HG02571 (cell line): Measurements from ENCODE around the gene ELMO3.

Experiments used
- ATAC-seq: cut with Tn5 transposase; IDR thresholded peaks from one replicate; pipeline ENCODE4 v1.9.1; 2021; ENCODE audit warnings: mild to moderate bottlenecking, moderate library complexity; ENCODE audit not compliant: unreplicated experiment

ELMO3 gene

GRCh38 chr16:67181346-67181745, 17.6 kb upstream of the ELMO3 start:
- ATAC-seq = no peak

DNA sequence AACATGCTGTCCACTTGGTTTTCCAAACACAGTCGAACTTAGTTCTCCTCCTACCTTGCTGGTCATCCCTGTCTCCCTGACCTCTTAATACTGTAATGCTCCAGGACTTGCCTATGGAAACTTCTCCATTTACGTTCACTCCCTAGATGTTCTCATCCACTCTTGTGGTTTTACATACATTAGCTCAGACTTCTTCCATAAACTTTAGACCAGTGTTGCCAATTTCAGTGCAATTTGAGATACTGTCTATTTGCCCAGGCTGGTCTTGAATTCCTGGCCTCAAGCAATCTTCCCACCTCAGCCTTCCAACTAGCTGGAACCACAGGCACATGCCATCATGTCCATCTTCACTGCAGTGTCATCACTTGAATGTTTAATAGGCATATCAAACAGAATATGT, 16.6 kb upstream of the ELMO3 start:
- no peak for ATAC-seq

DNA sequence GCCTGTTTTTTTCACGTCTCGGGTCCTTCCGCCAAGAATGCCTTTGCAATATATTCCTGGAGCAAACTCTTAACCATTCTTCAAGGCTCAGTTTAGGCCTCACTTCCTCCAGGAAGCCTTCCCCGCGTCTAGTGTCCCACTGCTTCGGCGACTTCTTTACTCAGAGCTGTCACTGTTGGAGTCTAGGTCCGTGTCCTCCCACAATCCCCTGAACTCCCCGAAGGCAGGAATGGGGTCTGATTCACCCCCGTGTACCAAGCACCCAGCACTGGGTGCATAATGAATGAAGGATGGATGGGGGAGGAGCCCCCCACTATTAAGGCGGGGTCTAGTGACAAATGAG, 15.7 kb upstream of the ELMO3 start:
- no peak for ATAC-seq

GRCh38 chr16:67183627-67184452, 15.1 kb upstream of the ELMO3 start, which contains the start of gene MATCAP1:
MATCAP1 (minus strand) TSS chr16:67183963; CDS start chr16:67180610, 3,353 bp downstream.
- ATAC-seq = peak; percentile 87

DNA sequence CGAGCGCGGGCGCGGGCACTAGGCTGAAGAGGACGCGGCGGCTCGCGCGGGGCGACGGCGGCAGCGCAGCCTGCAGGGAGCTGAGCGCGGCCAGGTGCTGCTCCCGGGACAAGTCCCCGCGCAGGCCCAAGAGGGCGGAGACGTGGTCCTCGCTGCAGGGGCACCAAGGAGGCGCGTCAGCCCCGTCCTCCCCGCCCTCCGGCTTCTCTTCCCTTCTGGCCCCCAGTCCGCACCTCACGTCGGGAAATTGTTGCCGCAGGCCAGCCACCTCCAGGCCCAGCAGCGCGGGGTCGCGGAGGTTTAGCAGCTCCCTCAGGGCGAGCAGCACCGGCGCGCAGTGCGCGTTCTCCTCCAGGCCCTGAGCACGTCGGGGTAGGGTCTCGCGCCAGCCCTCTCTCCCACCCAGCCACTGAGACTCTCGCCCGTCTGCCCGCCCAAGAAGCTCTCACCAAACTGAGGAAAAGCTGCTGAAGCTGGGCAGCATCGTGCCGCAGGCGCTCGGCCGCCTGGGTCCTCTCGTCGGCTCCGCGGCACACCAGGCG, 14.4 kb upstream of the ELMO3 start:
- ATAC-seq = no peak

- ATAC-seq = no peak
These were observed 13.8 kb upstream of the ELMO3 start for GRCh38 chr16:67184995-67185650.

DNA sequence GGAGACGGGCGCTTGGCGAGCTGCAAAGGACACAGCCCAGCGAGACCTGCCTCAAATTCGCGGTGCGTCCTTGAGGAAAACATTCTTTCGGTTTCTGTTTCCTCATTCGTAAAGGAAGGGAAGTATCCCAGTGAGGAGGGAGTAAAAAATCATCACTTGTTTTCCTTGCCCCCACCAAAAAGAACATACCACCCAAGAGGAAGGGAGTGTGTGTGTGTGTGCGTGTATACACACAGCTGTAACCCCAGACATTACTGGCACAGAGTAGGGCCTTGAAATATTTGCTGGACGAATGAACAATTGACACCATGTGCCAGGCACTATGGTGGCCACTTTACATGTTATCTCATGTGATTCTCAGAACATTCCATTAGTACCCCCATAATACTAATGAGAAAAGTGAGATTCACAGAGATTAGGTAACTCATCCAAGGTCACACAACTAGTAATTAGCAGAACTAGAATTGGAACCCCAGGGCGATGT, 13.2 kb upstream of the ELMO3 start:
- no peak for ATAC-seq

DNA sequence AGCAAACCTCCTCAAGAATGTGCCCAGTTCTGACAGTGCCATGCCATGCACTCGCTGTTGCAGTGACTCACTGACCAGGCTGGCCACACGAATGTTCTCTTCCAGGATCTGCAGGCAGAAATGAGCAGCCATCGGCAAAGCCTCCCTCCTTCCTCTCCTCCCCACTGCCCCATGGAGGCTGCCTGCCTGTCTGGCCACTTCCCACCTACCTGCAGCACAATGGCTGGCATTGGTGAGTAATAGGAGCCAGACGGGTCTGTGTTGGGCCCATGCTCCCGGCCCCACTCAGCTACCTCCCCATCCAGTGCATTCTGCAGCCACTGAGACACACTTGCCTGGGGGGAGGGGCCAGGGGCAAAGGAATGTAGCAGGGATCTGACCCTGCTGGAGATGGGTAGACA, 12.4 kb upstream of the ELMO3 start:
- ATAC-seq = no peak

- no peak for ATAC-seq
These were observed 11.6 kb upstream of the ELMO3 start for GRCh38 chr16:67187175-67187890.

DNA sequence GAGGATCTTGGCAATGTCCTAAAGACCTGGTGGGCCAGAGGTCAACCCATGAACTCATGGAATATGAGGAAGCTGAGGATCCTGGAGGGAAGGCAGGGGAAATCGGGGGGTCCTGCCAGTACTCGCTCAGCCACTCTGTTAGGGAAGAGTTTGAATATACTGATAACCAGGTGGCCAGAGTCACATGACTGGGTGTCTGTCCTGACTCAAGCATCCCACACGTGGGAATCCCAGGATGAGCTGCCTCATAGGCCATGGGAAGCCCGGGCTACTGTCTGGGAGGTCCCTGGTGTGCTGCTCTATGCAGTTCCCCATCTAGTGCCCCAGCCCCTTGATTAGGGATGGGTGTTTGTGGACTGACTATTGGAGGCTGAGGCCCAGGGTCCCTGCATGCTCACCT, 10.6 kb upstream of the ELMO3 start:
- ATAC-seq = no peak

DNA sequence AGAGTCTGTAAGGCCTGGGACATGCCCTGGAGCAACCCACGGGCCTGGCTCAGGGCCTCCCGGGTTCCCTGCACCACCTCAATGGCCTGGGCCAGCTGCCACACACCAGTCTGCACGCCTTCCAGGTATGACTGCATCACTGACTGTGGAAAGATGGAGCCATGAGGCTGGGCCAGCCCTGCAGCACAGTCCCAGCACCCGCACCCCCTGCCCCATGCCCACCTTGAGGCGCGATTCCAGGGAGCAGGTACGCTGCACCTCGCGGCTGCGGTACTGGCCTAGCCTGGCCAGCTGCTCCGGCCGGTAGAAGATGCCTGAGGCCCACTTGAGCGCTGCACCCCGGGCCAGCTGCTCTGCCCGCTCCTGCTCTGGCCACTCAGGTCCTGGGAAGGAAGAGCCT, 10.1 kb upstream of the ELMO3 start:
- ATAC-seq = no peak

GRCh38 chr16:67190041-67190440, 8.9 kb upstream of the ELMO3 start, which contains the start of gene EXOC3L1:
EXOC3L1 (minus strand) TSS chr16:67190136; CDS start chr16:67189676, 460 bp downstream.
- ATAC-seq = no peak

DNA sequence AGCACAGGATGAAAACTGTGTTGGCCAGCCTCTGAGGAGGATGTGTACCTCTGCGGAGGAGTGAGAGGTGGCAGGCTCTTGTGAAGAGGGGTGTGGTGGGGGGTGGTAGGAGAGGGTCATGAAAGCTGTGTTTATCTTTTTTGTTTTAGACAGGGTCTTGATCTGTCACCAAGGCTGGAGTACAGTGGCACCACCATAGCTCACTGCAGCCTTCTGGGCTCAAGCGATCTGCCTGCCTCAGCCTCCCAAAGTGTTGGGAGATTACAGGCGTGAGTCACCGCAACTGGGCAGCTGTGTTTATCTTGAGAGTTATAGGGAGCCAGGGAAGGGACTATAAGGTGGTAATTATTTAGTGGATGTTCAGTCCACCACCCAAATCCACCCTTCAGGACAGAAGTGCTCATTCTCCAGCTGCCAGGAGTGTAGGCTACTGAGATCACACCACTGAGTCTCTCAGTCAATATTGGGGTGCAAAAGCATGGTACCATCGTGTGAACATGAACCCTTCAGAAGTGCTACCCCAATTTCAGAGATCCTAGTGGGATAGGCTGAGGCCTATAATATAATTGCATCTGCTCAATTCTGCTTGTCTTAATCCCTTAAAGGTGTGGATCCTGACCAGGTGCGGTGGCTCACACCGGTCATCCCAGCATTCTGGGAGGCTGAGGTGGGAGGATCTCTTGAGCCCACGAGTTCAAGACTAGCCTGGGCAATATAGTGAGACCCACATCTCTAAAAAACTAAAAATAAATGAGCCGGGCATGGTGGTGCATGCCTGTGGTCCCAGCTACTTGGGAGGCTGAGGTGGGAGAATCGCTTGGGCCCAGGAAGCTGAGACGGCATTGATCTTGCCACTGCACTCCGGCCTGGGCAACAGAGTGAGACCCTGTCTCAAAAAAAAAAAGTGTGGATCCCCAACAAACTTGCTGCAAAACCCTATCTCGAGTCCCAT, 8.2 kb upstream of the ELMO3 start:
- no peak for ATAC-seq

GRCh38 chr16:67191411-67191994, 7.4 kb upstream of the ELMO3 start:
- ATAC-seq = no peak

- ATAC-seq = peak; percentile 81
These were observed 6.8 kb upstream of the ELMO3 start, which contains the start of gene E2F4 for GRCh38 chr16:67191995-67192681. E2F4 (plus strand) TSS chr16:67192155; CDS start chr16:67192228, 73 bp downstream.

GRCh38 chr16:67192781-67193361, 6.1 kb upstream of the ELMO3 start:
- ATAC-seq = no peak

DNA sequence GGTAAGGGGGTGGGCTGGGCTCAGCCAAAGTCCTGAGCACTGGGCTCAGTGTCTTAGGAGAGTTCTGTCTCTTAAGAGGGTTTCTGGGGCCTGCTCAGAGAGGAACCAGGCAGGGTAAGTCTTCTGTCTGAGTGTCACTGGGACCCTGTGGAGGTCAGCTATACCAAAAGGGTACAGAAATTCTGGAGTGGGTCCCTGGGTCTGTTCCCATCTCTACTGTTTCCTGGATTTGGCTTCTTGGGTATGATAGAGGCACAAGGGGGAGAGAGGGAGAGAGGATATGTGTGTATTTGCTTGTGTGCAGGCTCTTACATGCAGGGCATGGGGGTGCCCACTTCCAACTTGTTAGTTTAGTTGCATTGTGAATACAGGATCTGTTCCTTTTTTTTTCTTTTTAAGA, 5.4 kb upstream of the ELMO3 start:
- no peak for ATAC-seq

DNA sequence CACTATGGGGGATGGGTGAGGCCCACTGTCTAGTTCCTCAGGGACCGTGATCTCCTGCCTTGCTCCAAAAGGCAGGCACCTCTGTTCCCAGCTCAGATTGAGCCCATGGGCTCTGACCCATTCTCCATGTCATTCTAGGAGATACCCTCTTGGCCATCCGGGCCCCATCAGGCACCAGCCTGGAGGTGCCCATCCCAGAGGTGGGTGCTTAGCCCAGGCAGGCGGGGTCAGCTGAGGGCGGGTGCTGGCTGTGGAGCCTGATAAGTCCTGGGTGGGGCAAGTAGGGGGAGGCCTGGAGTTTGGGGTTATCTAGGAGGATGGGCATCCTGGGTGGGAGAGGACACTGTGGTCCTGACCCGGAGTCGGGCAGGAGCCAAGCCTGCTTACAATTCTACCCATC, 4.7 kb upstream of the ELMO3 start:
- ATAC-seq = no peak

- ATAC-seq = no peak
These were observed 3.3 kb upstream of the ELMO3 start for GRCh38 chr16:67195676-67196075.
